Immature natural killer cell (primary cell): ENCODE results near the gene TAS2R10. TPM values are rescaled to one million over a fixed set of nuclear protein-coding genes. Genes with fewer than 3 reads are reported as not detected.
"Not testable (repeated sequence)": the region's sequence is repeated elsewhere in the genome, so short reads cannot be mapped to it uniquely, and the experiment has no call there.

ENCODE experiments used
- DNase-seq, 3 donors: peaks; one replicate each; pipeline ENCODE4 v3.0.0; 2022; ENCODE audit warnings: mixed read lengths in 1 of 3
- H3K27ac Mint-ChIP-seq, 6 donors: one replicate each; pipeline ENCODE4 v1.8.0; 2020; ENCODE audit warnings: mixed read lengths in 6 of 6, mild to moderate bottlenecking in 5 of 6, inconsistent platforms in 4 of 6, moderate library complexity in 3 of 6
- H3K27me3 Mint-ChIP-seq, 3 donors: one replicate each; pipeline ENCODE4 v1.8.0; 2020 to 2021; ENCODE audit warnings: low read depth in 3 of 3, mild to moderate bottlenecking in 3 of 3, mixed read lengths in 3 of 3, moderate library complexity in 3 of 3, inconsistent platforms in 1 of 3
- H3K36me3 Mint-ChIP-seq, 3 donors: one replicate each; pipeline ENCODE4 v1.8.0; 2020; ENCODE audit warnings: mixed read lengths in 3 of 3, inconsistent platforms in 2 of 3, mild to moderate bottlenecking in 2 of 3
- H3K4me1 Mint-ChIP-seq, 2 donors: one replicate each; pipeline ENCODE4 v1.8.0; 2020; ENCODE audit warnings: inconsistent platforms in 2 of 2, mild to moderate bottlenecking in 2 of 2, mixed read lengths in 2 of 2, moderate library complexity in 1 of 2
- H3K4me3 Mint-ChIP-seq, 5 donors: one replicate each; pipeline ENCODE4 v1.8.0; 2020; ENCODE audit warnings: mild to moderate bottlenecking in 5 of 5, mixed read lengths in 5 of 5, inconsistent platforms in 3 of 5, moderate library complexity in 3 of 5
- H3K9me3 Mint-ChIP-seq, 6 donors: one replicate each; pipeline ENCODE4 v1.8.0; 2020; ENCODE audit warnings: mild to moderate bottlenecking in 6 of 6, mixed read lengths in 6 of 6, inconsistent platforms in 4 of 6, moderate library complexity in 3 of 6
- polyA plus RNA-seq, 3 donors: library from polyadenylated mRNA; unstranded; fragments of 300-500 nt; fragmentation: Illumina TruSeq; gene quantifications; one replicate each; pipeline ENCODE4 v1.2.3, GENCODE V29; 2021

The TAS2R10 gene
- polyA plus RNA-seq, 3 donors from 2014 or later: not detected

GRCh38 chr12:10824957-10825356, 1.2 kb downstream of the TAS2R10 start:
- H3K4me1 Mint-ChIP-seq: no peaks in the 10 kb centered on the region
- no peaks in the 10 kb centered on the region for H3K36me3 Mint-ChIP-seq
- no peak for DNase-seq
- no peak overlapping the region for H3K27ac Mint-ChIP-seq
- peaks cover 0 to 2% (median 2%) of the 10 kb centered on the region in 3 donors for H3K27me3 Mint-ChIP-seq
- H3K4me3 Mint-ChIP-seq: no peak overlapping the region
- no peaks in the 10 kb centered on the region for H3K9me3 Mint-ChIP-seq

- H3K27ac Mint-ChIP-seq: no peak overlapping the region
- no peaks in the 10 kb centered on the region for H3K36me3 Mint-ChIP-seq
- H3K9me3 Mint-ChIP-seq: peaks cover 0 to 2% (median 0%) of the 10 kb centered on the region in 6 donors
- no peaks in the 10 kb centered on the region for H3K4me1 Mint-ChIP-seq
- H3K27me3 Mint-ChIP-seq: peaks cover 3 to 25% (median 12%) of the 10 kb centered on the region in 3 donors
- no peak for DNase-seq
- no peak overlapping the region for H3K4me3 Mint-ChIP-seq
Observed at GRCh38 chr12:10811883-10812536, 14.1 kb downstream of the TAS2R10 start.

GRCh38 chr12:10810068-10810467, 16.1 kb downstream of the TAS2R10 start, which contains the start of gene TAS2R9:
TAS2R9 (minus strand) TSS chr12:10810168; CDS start chr12:10810075, 93 bp downstream.
- DNase-seq: no peak
- H3K27me3 Mint-ChIP-seq: peaks cover 5 to 29% (median 12%) of the 10 kb centered on the region in 3 donors

GRCh38 chr12:10807186-10807585, 19.0 kb downstream of the TAS2R10 start, which contains the start of gene TAS2R8:
TAS2R8 (minus strand) TSS chr12:10807286; CDS start chr12:10806980, 306 bp downstream.
- Mint-ChIP-seq H3K27me3 (peaks cover 5 to 14% (median 14%) of the 10 kb centered on the region in 3 donors), H3K36me3 (no peaks in the 10 kb centered on the region), H3K4me3 (no peak within 1 kb of the TSS), H3K9me3 (peaks cover 0 to 3% (median 0%) of the 10 kb centered on the region in 6 donors), H3K4me1 (no peaks in the 10 kb centered on the region), H3K27ac (no peak within 1 kb of the TSS)
- no peak for DNase-seq

More at GRCh38 chr12:10810068-10810467, 16.1 kb downstream of the TAS2R10 start, which contains the start of gene TAS2R9:
- Mint-ChIP-seq H3K9me3 (peaks cover 0 to 3% (median 0%) of the 10 kb centered on the region in 6 donors), H3K4me1 (no peaks in the 10 kb centered on the region), H3K4me3 (no peak within 1 kb of the TSS), H3K36me3 (no peaks in the 10 kb centered on the region), H3K27ac (no peak within 1 kb of the TSS)

GRCh38 chr12:10802587-10802986, 23.6 kb downstream of the TAS2R10 start, which contains the start of gene TAS2R7:
TAS2R7 (minus strand) TSS chr12:10802627; CDS start chr12:10802570, 57 bp downstream.
- H3K9me3 Mint-ChIP-seq: peaks cover 0 to 2% (median 0%) of the 10 kb centered on the region in 6 donors
- no peak for DNase-seq
- H3K27me3 Mint-ChIP-seq: peaks cover 10 to 22% (median 14%) of the 10 kb centered on the region in 3 donors
- H3K4me3 Mint-ChIP-seq: no peak within 1 kb of the TSS
- H3K27ac Mint-ChIP-seq: no peak within 1 kb of the TSS
- H3K4me1 Mint-ChIP-seq: no peaks in the 10 kb centered on the region
- H3K36me3 Mint-ChIP-seq: no peaks in the 10 kb centered on the region

- DNase-seq: no peak
- Mint-ChIP-seq H3K4me1 (no peaks in the 10 kb centered on the region), H3K9me3 (peaks cover 0 to 2% (median 0%) of the 10 kb centered on the region in 6 donors), H3K27ac (no peak overlapping the region), H3K36me3 (no peaks in the 10 kb centered on the region), H3K27me3 (peaks cover 10 to 25% (median 14%) of the 10 kb centered on the region in 3 donors), H3K4me3 (no peak overlapping the region)
Observed at GRCh38 chr12:10801741-10802140, 24.4 kb downstream of the TAS2R10 start.

GRCh38 chr12:10794222-10794621, 31.9 kb downstream of the TAS2R10 start:
- peaks cover 7 to 13% (median 7%) of the 10 kb centered on the region in 3 donors for H3K27me3 Mint-ChIP-seq

GRCh38 chr12:10791769-10792168, 34.4 kb downstream of the TAS2R10 start:
- H3K9me3 Mint-ChIP-seq, H3K4me1 Mint-ChIP-seq, H3K36me3 Mint-ChIP-seq, DNase-seq, H3K27me3 Mint-ChIP-seq, H3K4me3 Mint-ChIP-seq, H3K27ac Mint-ChIP-seq: not testable (repeated sequence)

More at GRCh38 chr12:10794222-10794621, 31.9 kb downstream of the TAS2R10 start:
- no peak overlapping the region for H3K4me3 Mint-ChIP-seq
- peaks cover 0 to 3% (median 0%) of the 10 kb centered on the region in 6 donors for H3K9me3 Mint-ChIP-seq
- no peak for DNase-seq
- no peaks in the 10 kb centered on the region for H3K36me3 Mint-ChIP-seq
- no peak overlapping the region for H3K27ac Mint-ChIP-seq
- no peaks in the 10 kb centered on the region for H3K4me1 Mint-ChIP-seq

GRCh38 chr12:10783252-10783651, 42.9 kb downstream of the TAS2R10 start:
- H3K36me3 Mint-ChIP-seq: no peaks in the 10 kb centered on the region
- no peak overlapping the region for H3K27ac Mint-ChIP-seq
- peaks cover 0 to 2% (median 0%) of the 10 kb centered on the region in 6 donors for H3K9me3 Mint-ChIP-seq
- DNase-seq: no peak
- no peak overlapping the region for H3K4me3 Mint-ChIP-seq
- H3K27me3 Mint-ChIP-seq: peaks cover 0 to 8% (median 5%) of the 10 kb centered on the region in 3 donors
- H3K4me1 Mint-ChIP-seq: no peaks in the 10 kb centered on the region

GRCh38 chr12:10779103-10779502, 47.1 kb downstream of the TAS2R10 start:
- Mint-ChIP-seq H3K4me3 (no peak overlapping the region), H3K4me1 (no peaks in the 10 kb centered on the region), H3K36me3 (no peaks in the 10 kb centered on the region), H3K27me3 (peaks cover 3 to 7% (median 3%) of the 10 kb centered on the region in 3 donors), H3K9me3 (peaks cover 0 to 2% (median 0%) of the 10 kb centered on the region in 6 donors), H3K27ac (no peak overlapping the region)
- DNase-seq: no peak

Other genes starting within 250 kb of the TAS2R10 start
- gene MAGOHB, start 212.7 kb downstream of the TAS2R10 start, polyA plus RNA-seq: 10 to 100 TPM; 54.7 to 72.5 (median 58.7) TPM
- gene STYK1, start 152.3 kb downstream of the TAS2R10 start, polyA plus RNA-seq: 1 to 10 TPM; 1.4 to 2.8 (median 1.8) TPM
- 1 to 10 TPM; 1.5 to 8.2 (median 4.7) TPM for gene YBX3, start 103.0 kb downstream of the TAS2R10 start, polyA plus RNA-seq
- gene TAS2R7, start 23.7 kb downstream of the TAS2R10 start, polyA plus RNA-seq: not detected
- not detected for gene TAS2R8, start 19.1 kb downstream of the TAS2R10 start, polyA plus RNA-seq
- gene TAS2R9, start 16.2 kb downstream of the TAS2R10 start, polyA plus RNA-seq: not detected
- gene PRR4, start 23.1 kb upstream of the TAS2R10 start, polyA plus RNA-seq: 1 to 10 TPM; 1.9 to 4.5 (median 3.5) TPM
- 10 to 100 TPM in 2 of 3 donors, 1 to 10 TPM in 1; 2.5 to 10.6 (median 10.3) TPM for gene PRH1, start 57.9 kb upstream of the TAS2R10 start, polyA plus RNA-seq
- not detected for gene TAS2R13, start 83.2 kb upstream of the TAS2R10 start, polyA plus RNA-seq
- not detected for gene PRH2, start 102.9 kb upstream of the TAS2R10 start, polyA plus RNA-seq
- 1 to 10 TPM in 1 of 3 donors, under 1 TPM in 1, not detected in 1; 0.81 to 1.0 TPM for gene TAS2R14, start 112.9 kb upstream of the TAS2R10 start, polyA plus RNA-seq
- not detected for gene TAS2R50, start 160.6 kb upstream of the TAS2R10 start, polyA plus RNA-seq
- under 1 TPM in 1 of 3 donors, not detected in 2; 0.17 TPM for gene TAS2R20, start 171.9 kb upstream of the TAS2R10 start, polyA plus RNA-seq
- not detected for gene TAS2R19, start 196.3 kb upstream of the TAS2R10 start, polyA plus RNA-seq
- gene TAS2R31, start 205.0 kb upstream of the TAS2R10 start, polyA plus RNA-seq: not detected
- not detected for gene TAS2R46, start 235.9 kb upstream of the TAS2R10 start, polyA plus RNA-seq